GM23338 (cell line): ENCODE results near the gene LRCH3. TPM values are rescaled to one million over a fixed set of nuclear protein-coding genes. Genes with fewer than 3 reads are reported as not detected.
A peak's percentile ranks its signal among the peaks of the same experiment; 100 is the strongest.

ENCODE experiments used
- ATAC-seq: fragments of 200-7000 bp; cut with Tn5 transposase; 3 replicates; pipeline ENCODE4 v1.9.1; 2020
- DNase-seq: peaks from one replicate; pipeline ENCODE4 v3.0.0-alpha.2; 2015; ENCODE audit warnings: low spot score
- H2AFZ ChIP-seq: fragments of 200-600 bp; sonication (generic); 2 replicates; pipeline ENCODE4 v1.8.0; 2016; ENCODE audit warnings: antibody characterized with exemption, mild to moderate bottlenecking, moderate library complexity
- H3F3A ChIP-seq: fragments of 200-600 bp; sonication (generic); replicated peaks from 2 replicates; pipeline ENCODE4 v1.8.0; 2017; ENCODE audit warnings: antibody characterized with exemption, mixed run types, low read depth
- H3K27ac ChIP-seq: fragments of 200-600 bp; sonication (generic); 2 replicates; pipeline ENCODE4 v1.6.1; 2016; ENCODE audit warnings: low read depth
- H3K27me3 ChIP-seq: fragments of 200-600 bp; sonication (generic); 2 replicates; pipeline ENCODE4 v1.8.0; 2016; ENCODE audit warnings: mild to moderate bottlenecking, mixed run types, moderate library complexity; ENCODE audit not compliant: insufficient read depth
- H3K36me3 ChIP-seq: fragments of 200-600 bp; sonication (generic); 2 replicates; pipeline ENCODE4 v1.8.0; 2016; ENCODE audit warnings: mild to moderate bottlenecking; ENCODE audit not compliant: insufficient read depth
- H3K4me1 ChIP-seq: fragments of 200-600 bp; sonication (generic); 2 replicates; pipeline ENCODE4 v1.8.0; 2016; ENCODE audit warnings: mild to moderate bottlenecking, moderate library complexity; ENCODE audit not compliant: insufficient read depth
- H3K4me2 ChIP-seq: fragments of 200-600 bp; sonication (generic); 2 replicates; pipeline ENCODE4 v1.7.1; 2017; ENCODE audit warnings: mixed run types
- H3K4me3 ChIP-seq: fragments of 200-600 bp; sonication (generic); 2 replicates; pipeline ENCODE4 v1.6.1; 2016; ENCODE audit warnings: mixed run types
- H3K79me2 ChIP-seq: fragments of 200-600 bp; sonication (generic); replicated peaks from 2 replicates; pipeline ENCODE4 v1.8.0; 2017; ENCODE audit warnings: mild to moderate bottlenecking; ENCODE audit not compliant: insufficient read depth
- H3K9me2 ChIP-seq: fragments of 200-600 bp; sonication (generic); 2 replicates; pipeline ENCODE4 v1.8.0; 2017; ENCODE audit not compliant: insufficient read depth
- H4K20me1 ChIP-seq: fragments of 200-600 bp; sonication (generic); replicated peaks from 2 replicates; pipeline ENCODE4 v1.8.0; 2017; ENCODE audit warnings: mild to moderate bottlenecking; ENCODE audit not compliant: insufficient read depth
- H3K27ac Mint-ChIP-seq: 2 replicates; pipeline ENCODE4 v1.8.0; 2020; ENCODE audit warnings: inconsistent platforms, mild to moderate bottlenecking, moderate library complexity, mixed read lengths
- H3K27me3 Mint-ChIP-seq: 3 replicates; pipeline ENCODE4 v1.8.0; 2022; ENCODE audit warnings: low read depth, mild to moderate bottlenecking, moderate library complexity, mixed read lengths, inconsistent platforms; ENCODE audit not compliant: insufficient read depth, poor library complexity
- H3K36me3 Mint-ChIP-seq: 3 replicates; pipeline ENCODE4 v1.8.0; 2021; ENCODE audit warnings: low read depth, mild to moderate bottlenecking, inconsistent platforms, moderate library complexity, mixed read lengths
- H3K4me1 Mint-ChIP-seq: 3 replicates; pipeline ENCODE4 v1.8.0; 2020; ENCODE audit warnings: mild to moderate bottlenecking, inconsistent platforms, mixed read lengths
- H3K4me3 Mint-ChIP-seq: 3 replicates; pipeline ENCODE4 v1.8.0; 2021; ENCODE audit warnings: moderate library complexity, mild to moderate bottlenecking, inconsistent platforms, mixed read lengths
- H3K9me3 Mint-ChIP-seq: 3 replicates; pipeline ENCODE4 v1.8.0; 2020; ENCODE audit warnings: moderate library complexity, mild to moderate bottlenecking, inconsistent platforms, mixed read lengths
- CREB1 ChIP-seq: fragments of 250-450 bp; sonication (Bioruptor Pico); IDR thresholded peaks from 2 replicates; pipeline ENCODE4 v1.5.0; 2020; ENCODE audit warnings: low read depth, mild to moderate bottlenecking, moderate library complexity
- CTCF ChIP-seq, 2 experiments: fragments of 200-600 bp in 1 of 2; sonication (generic) in 1 of 2; conservative IDR thresholded peaks; 2 replicates each; pipeline versions ENCODE4 v1.5.1 to v1.6.1; 2016 to 2017; ENCODE audit warnings: antibody characterized with exemption in 2 of 2, low read depth in 2 of 2, mild to moderate bottlenecking in 2 of 2, moderate library complexity in 1 of 2
- EZH2 ChIP-seq: fragments of 200-600 bp; sonication (generic); IDR thresholded peaks from one replicate; pipeline ENCODE4 v1.8.0; 2017; ENCODE audit warnings: antibody characterized with exemption, mild to moderate bottlenecking, low read depth; ENCODE audit not compliant: unreplicated experiment
- EZH2phosphoT487 ChIP-seq: fragments of 200-600 bp; sonication (generic); IDR thresholded peaks from one replicate; pipeline ENCODE4 v1.8.1; 2018; ENCODE audit warnings: antibody characterized with exemption; ENCODE audit not compliant: unreplicated experiment
- JUNB ChIP-seq: IDR thresholded peaks from one replicate; pipeline ENCODE4 v1.6.1; 2016; ENCODE audit warnings: antibody characterized with exemption; ENCODE audit not compliant: unreplicated experiment
- NANOG ChIP-seq: IDR thresholded peaks from 2 replicates; pipeline ENCODE4 v1.6.1; 2016; ENCODE audit warnings: antibody characterized with exemption, borderline replicate concordance
- POLR2AphosphoS5 ChIP-seq: IDR thresholded peaks from 2 replicates; pipeline ENCODE4 v1.6.1; 2016; ENCODE audit warnings: antibody characterized with exemption, low read depth
- REST ChIP-seq: IDR thresholded peaks from one replicate; pipeline ENCODE4 v1.6.1; 2018; ENCODE audit warnings: antibody characterized with exemption; ENCODE audit not compliant: unreplicated experiment
- STAT1 ChIP-seq: IDR thresholded peaks from one replicate; pipeline ENCODE4 v1.6.1; 2016; ENCODE audit warnings: antibody characterized with exemption; ENCODE audit not compliant: unreplicated experiment
- ZNF114 ChIP-seq: fragments of 250-450 bp; sonication (Bioruptor Pico); IDR thresholded peaks from 2 replicates; pipeline ENCODE4 v1.5.0; 2020; ENCODE audit warnings: mild to moderate bottlenecking, moderate library complexity
- ZNF331 ChIP-seq: fragments of 250-450 bp; sonication (Bioruptor Pico); IDR thresholded peaks from 2 replicates; pipeline ENCODE4 v1.5.0; 2020; ENCODE audit warnings: low read depth, mild to moderate bottlenecking, moderate library complexity
- polyA plus RNA-seq: library from polyadenylated mRNA; unstranded; fragments of >200 nt; fragmentation: Nextera tagmentation; extraction: Ambion mirVana; gene quantifications from 2 replicates; pipeline ENCODE4 v1.2.1, GENCODE V29; 2016
- total RNA-seq: library from RNA; depleted of rRNA; stranded (reverse); fragments of >200 nt; shearing (Covaris generic); gene quantifications from 2 replicates; pipeline ENCODE4 v1.2.3, GENCODE V29; 2014
- TF ChIP-seq, protein P1 (sequence below): IDR thresholded peaks from 2 replicates; pipeline ENCODE4 v1.6.1; 2016; ENCODE audit warnings: antibody characterized with exemption
- TF ChIP-seq, protein P2 (sequence below): fragments of 250-450 bp; sonication (Bioruptor Pico); IDR thresholded peaks from 2 replicates; pipeline ENCODE4 v1.5.0; 2020; ENCODE audit warnings: mild to moderate bottlenecking, moderate library complexity

LRCH3 gene
- total and polyA plus RNA-seq, 2 experiments from 2014 or later = 22.9 to 60.0 TPM

DNA sequence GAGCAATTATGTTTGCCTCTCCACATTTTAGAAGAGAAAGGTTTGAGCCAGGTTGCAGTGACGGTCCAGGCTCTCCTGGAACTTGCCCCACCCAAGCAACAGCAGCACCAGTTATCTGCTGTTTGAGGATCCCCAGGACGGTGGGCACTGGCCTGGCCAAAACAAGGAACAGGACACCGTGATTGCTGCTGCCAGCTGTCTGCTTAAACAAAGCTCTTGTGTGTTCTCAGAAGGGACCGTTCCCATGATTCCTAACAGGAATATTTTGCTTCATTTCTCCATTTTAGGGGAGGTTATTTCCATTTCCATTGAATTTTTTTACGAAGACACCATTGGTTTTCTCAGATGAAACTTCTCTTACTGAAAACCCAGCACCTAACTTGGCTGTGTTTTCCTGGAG, 92.5 kb downstream of the LRCH3 start:
- no peaks in the 10 kb centered on the region for H4K20me1 ChIP-seq
- H2AFZ ChIP-seq = no peak overlapping the region
- no peaks in the 10 kb centered on the region for H3K79me2 ChIP-seq
- Mint-ChIP-seq H3K27ac (peak overlapping the region; percentile 65; the same call in 1 of the 2 replicates), H3K9me3 (peaks cover 2% of the 10 kb centered on the region; the same call in 2 of the 3 replicates), H3K4me3 (no peak overlapping the region; the same call in 2 of the 3 replicates), H3K36me3 (peaks cover 39% of the 10 kb centered on the region), H3K4me1 (peaks cover 48% of the 10 kb centered on the region), H3K27me3 (peaks cover 6% of the 10 kb centered on the region)
- DNase-seq (no peak), ATAC-seq (no peak)
- H3F3A ChIP-seq = peaks cover 2% of the 10 kb centered on the region; the same call in 1 of the 2 replicates
- H3K9me2 ChIP-seq = no peaks in the 10 kb centered on the region
- H3K4me3 ChIP-seq = no peak overlapping the region
- H3K4me2 ChIP-seq = no peak overlapping the region
- H3K4me1 ChIP-seq = peaks cover 40% of the 10 kb centered on the region
- no peaks in the 10 kb centered on the region for H3K36me3 ChIP-seq
- peak overlapping the region; percentile 86 for H3K27ac ChIP-seq
- no peaks in the 10 kb centered on the region for H3K27me3 ChIP-seq
- no peak for TF ChIP-seq NANOG
- TF ChIP-seq POLR2AphosphoS5 = no peak
- TF ChIP-seq CTCF (conservative IDR thresholded peaks at IDR 0.05; ENCODE audit: low read depth in 2 of 2) = no peak
- TF ChIP-seq, protein P1, sequence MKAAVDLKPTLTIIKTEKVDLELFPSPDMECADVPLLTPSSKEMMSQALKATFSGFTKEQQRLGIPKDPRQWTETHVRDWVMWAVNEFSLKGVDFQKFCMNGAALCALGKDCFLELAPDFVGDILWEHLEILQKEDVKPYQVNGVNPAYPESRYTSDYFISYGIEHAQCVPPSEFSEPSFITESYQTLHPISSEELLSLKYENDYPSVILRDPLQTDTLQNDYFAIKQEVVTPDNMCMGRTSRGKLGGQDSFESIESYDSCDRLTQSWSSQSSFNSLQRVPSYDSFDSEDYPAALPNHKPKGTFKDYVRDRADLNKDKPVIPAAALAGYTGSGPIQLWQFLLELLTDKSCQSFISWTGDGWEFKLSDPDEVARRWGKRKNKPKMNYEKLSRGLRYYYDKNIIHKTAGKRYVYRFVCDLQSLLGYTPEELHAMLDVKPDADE = no peak
- TF ChIP-seq, protein P2, sequence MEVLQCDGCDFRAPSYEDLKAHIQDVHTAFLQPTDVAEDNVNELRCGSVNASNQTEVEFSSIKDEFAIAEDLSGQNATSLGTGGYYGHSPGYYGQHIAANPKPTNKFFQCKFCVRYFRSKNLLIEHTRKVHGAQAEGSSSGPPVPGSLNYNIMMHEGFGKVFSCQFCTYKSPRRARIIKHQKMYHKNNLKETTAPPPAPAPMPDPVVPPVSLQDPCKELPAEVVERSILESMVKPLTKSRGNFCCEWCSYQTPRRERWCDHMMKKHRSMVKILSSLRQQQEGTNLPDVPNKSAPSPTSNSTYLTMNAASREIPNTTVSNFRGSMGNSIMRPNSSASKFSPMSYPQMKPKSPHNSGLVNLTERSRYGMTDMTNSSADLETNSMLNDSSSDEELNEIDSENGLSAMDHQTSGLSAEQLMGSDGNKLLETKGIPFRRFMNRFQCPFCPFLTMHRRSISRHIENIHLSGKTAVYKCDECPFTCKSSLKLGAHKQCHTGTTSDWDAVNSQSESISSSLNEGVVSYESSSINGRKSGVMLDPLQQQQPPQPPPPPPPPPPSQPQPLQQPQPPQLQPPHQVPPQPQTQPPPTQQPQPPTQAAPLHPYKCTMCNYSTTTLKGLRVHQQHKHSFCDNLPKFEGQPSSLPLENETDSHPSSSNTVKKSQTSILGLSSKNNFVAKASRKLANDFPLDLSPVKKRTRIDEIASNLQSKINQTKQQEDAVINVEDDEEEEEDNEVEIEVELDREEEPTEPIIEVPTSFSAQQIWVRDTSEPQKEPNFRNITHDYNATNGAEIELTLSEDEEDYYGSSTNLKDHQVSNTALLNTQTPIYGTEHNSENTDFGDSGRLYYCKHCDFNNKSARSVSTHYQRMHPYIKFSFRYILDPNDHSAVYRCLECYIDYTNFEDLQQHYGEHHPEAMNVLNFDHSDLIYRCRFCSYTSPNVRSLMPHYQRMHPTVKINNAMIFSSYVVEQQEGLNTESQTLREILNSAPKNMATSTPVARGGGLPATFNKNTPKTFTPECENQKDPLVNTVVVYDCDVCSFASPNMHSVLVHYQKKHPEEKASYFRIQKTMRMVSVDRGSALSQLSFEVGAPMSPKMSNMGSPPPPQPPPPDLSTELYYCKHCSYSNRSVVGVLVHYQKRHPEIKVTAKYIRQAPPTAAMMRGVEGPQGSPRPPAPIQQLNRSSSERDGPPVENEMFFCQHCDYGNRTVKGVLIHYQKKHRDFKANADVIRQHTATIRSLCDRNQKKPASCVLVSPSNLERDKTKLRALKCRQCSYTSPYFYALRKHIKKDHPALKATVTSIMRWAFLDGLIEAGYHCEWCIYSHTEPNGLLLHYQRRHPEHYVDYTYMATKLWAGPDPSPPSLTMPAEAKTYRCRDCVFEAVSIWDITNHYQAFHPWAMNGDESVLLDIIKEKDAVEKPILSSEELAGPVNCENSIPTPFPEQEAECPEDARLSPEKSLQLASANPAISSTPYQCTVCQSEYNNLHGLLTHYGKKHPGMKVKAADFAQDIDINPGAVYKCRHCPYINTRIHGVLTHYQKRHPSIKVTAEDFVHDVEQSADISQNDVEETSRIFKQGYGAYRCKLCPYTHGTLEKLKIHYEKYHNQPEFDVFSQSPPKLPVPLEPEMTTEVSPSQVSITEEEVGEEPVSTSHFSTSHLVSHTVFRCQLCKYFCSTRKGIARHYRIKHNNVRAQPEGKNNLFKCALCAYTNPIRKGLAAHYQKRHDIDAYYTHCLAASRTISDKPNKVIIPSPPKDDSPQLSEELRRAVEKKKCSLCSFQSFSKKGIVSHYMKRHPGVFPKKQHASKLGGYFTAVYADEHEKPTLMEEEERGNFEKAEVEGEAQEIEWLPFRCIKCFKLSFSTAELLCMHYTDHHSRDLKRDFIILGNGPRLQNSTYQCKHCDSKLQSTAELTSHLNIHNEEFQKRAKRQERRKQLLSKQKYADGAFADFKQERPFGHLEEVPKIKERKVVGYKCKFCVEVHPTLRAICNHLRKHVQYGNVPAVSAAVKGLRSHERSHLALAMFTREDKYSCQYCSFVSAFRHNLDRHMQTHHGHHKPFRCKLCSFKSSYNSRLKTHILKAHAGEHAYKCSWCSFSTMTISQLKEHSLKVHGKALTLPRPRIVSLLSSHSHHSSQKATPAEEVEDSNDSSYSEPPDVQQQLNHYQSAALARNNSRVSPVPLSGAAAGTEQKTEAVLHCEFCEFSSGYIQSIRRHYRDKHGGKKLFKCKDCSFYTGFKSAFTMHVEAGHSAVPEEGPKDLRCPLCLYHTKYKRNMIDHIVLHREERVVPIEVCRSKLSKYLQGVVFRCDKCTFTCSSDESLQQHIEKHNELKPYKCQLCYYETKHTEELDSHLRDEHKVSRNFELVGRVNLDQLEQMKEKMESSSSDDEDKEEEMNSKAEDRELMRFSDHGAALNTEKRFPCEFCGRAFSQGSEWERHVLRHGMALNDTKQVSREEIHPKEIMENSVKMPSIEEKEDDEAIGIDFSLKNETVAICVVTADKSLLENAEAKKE (CRISPR knock-in tag) = no peak
- TF ChIP-seq ZNF114 (CRISPR knock-in tag) = no peak
- no peak for TF ChIP-seq JUNB
- no peak for TF ChIP-seq ZNF331 (CRISPR knock-in tag)
- no peak for TF ChIP-seq REST
- TF ChIP-seq EZH2 = no peak
- no peak for TF ChIP-seq EZH2phosphoT487
- TF ChIP-seq CREB1 (CRISPR knock-in tag) = no peak
- TF ChIP-seq STAT1 = no peak
